GM23338 (cell line): ENCODE data around the gene CT45A7. TPM values are rescaled to one million over a fixed set of nuclear protein-coding genes. Genes with fewer than 3 reads are reported as not detected.

Experiments
- polyA plus RNA-seq: library from polyadenylated mRNA; unstranded; fragments of >200 nt; fragmentation: Nextera tagmentation; extraction: Ambion mirVana; gene quantifications from 2 replicates; pipeline ENCODE4 v1.2.1, GENCODE V29; 2016
- total RNA-seq: library from RNA; depleted of rRNA; stranded (reverse); fragments of >200 nt; shearing (Covaris generic); gene quantifications from 2 replicates; pipeline ENCODE4 v1.2.3, GENCODE V29; 2014; rRNA removed

CT45A7 gene
- total and polyA plus RNA-seq, 2 experiments from 2014 or later: not detected

Other genes with a start within 250 kb of the CT45A7 start
- gene CT45A1, start 123.6 kb downstream of the CT45A7 start, total RNA-seq: not detected in 2 replicates
- not detected in 2 replicates for gene CT45A1, start 123.6 kb downstream of the CT45A7 start, polyA plus RNA-seq
- gene CT45A3, start 69.1 kb downstream of the CT45A7 start, total RNA-seq: not detected in 2 replicates
- not detected in 2 replicates for gene CT45A3, start 69.1 kb downstream of the CT45A7 start, polyA plus RNA-seq
- not detected in 2 replicates for gene CT45A5, start 51.8 kb downstream of the CT45A7 start, total RNA-seq
- not detected in 2 replicates for gene CT45A5, start 51.8 kb downstream of the CT45A7 start, polyA plus RNA-seq
- not detected in 2 replicates for gene CT45A6, start 34.5 kb downstream of the CT45A7 start, total RNA-seq
- gene CT45A6, start 34.5 kb downstream of the CT45A7 start, polyA plus RNA-seq: not detected in 2 replicates
- gene CT45A2, start 17.3 kb downstream of the CT45A7 start, total RNA-seq: not detected in 2 replicates
- gene CT45A2, start 17.3 kb downstream of the CT45A7 start, polyA plus RNA-seq: not detected in 2 replicates
- gene CT45A8, start 17.3 kb upstream of the CT45A7 start, total RNA-seq: not detected in 2 replicates
- gene CT45A8, start 17.3 kb upstream of the CT45A7 start, polyA plus RNA-seq: not detected in 2 replicates
- not detected in 2 replicates for gene CT45A9, start 34.5 kb upstream of the CT45A7 start, total RNA-seq
- not detected in 2 replicates for gene CT45A9, start 34.5 kb upstream of the CT45A7 start, polyA plus RNA-seq
- gene CT45A10, start 56.2 kb upstream of the CT45A7 start, total RNA-seq: not detected in 2 replicates
- gene CT45A10, start 56.2 kb upstream of the CT45A7 start, polyA plus RNA-seq: not detected in 2 replicates
- gene SAGE1, start 56.4 kb upstream of the CT45A7 start, total RNA-seq: 0.19 TPM in 1 of 2 replicates, not detected in the other
- not detected in 2 replicates for gene SAGE1, start 56.4 kb upstream of the CT45A7 start, polyA plus RNA-seq
- 25.4 and 30.1 TPM in 2 replicates for gene MMGT1, start 136.7 kb upstream of the CT45A7 start, total RNA-seq
- gene MMGT1, start 136.7 kb upstream of the CT45A7 start, polyA plus RNA-seq: 6.2 and 6.9 TPM in 2 replicates
- 17.1 and 18.9 TPM in 2 replicates for gene SLC9A6, start 148.2 kb upstream of the CT45A7 start, total RNA-seq
- gene SLC9A6, start 148.2 kb upstream of the CT45A7 start, polyA plus RNA-seq: 7.2 and 7.4 TPM in 2 replicates